ENCODE data around the gene TOB1. TPM values are rescaled to one million over a fixed set of nuclear protein-coding genes. Genes with fewer than 3 reads are reported as not detected.
"Not testable (repeated sequence)": the region's sequence is repeated elsewhere in the genome, so short reads cannot be mapped to it uniquely, and the experiment has no call there.

Gene TOB1
- total RNA-seq, 1 experiment from 2014 or later, result 7.0 TPM

- DNase-seq (ENCODE audit: low spot score), result no peak
Observed at GRCh38 chr17:50898369-50899004, 32.3 kb upstream of the TOB1 start.

- DNase-seq (ENCODE audit: low spot score), result not testable (repeated sequence)
Observed at GRCh38 chr17:50894513-50894912, 28.4 kb upstream of the TOB1 start.

- DNase-seq (ENCODE audit: low spot score), result peak; percentile 52
Observed at GRCh38 chr17:50893183-50893993, 27.2 kb upstream of the TOB1 start.

GRCh38 chr17:50892101-50892776, 26.1 kb upstream of the TOB1 start:
- DNase-seq (ENCODE audit: low spot score), result no peak

GRCh38 chr17:50891577-50891989, 25.4 kb upstream of the TOB1 start:
- no peak for DNase-seq (ENCODE audit: low spot score)

GRCh38 chr17:50890675-50891516, 24.7 kb upstream of the TOB1 start:
- DNase-seq (ENCODE audit: low spot score), result no peak

- DNase-seq (ENCODE audit: low spot score), result no peak
Observed at GRCh38 chr17:50889528-50890118, 23.5 kb upstream of the TOB1 start.

GRCh38 chr17:50887705-50888245, 21.6 kb upstream of the TOB1 start:
- no peak for DNase-seq (ENCODE audit: low spot score)

- no peak for DNase-seq (ENCODE audit: low spot score)
Observed at GRCh38 chr17:50884439-50885311, 18.5 kb upstream of the TOB1 start.

GRCh38 chr17:50883850-50884438, 17.8 kb upstream of the TOB1 start:
- DNase-seq (ENCODE audit: low spot score), result no peak

- DNase-seq (ENCODE audit: low spot score), result no peak
Observed at GRCh38 chr17:50882851-50883250, 16.7 kb upstream of the TOB1 start.

- no peak for DNase-seq (ENCODE audit: low spot score)
Observed at GRCh38 chr17:50881182-50881581, 15.0 kb upstream of the TOB1 start.

- no peak for DNase-seq (ENCODE audit: low spot score)
Observed at GRCh38 chr17:50879086-50879485, 12.9 kb upstream of the TOB1 start.

- no peak for DNase-seq (ENCODE audit: low spot score)
Observed at GRCh38 chr17:50877838-50878237, 11.7 kb upstream of the TOB1 start.

- DNase-seq (ENCODE audit: low spot score), result not testable (repeated sequence)
Observed at GRCh38 chr17:50877042-50877441, 10.9 kb upstream of the TOB1 start.

GRCh38 chr17:50875074-50875473, 8.9 kb upstream of the TOB1 start:
- DNase-seq (ENCODE audit: low spot score), result no peak

- no peak for DNase-seq (ENCODE audit: low spot score)
Observed at GRCh38 chr17:50872710-50873424, 6.7 kb upstream of the TOB1 start.

- no peak for DNase-seq (ENCODE audit: low spot score)
Observed at GRCh38 chr17:50871898-50872297, 5.7 kb upstream of the TOB1 start.

- DNase-seq (ENCODE audit: low spot score), result no peak
Observed at GRCh38 chr17:50871364-50871763, 5.2 kb upstream of the TOB1 start.
